Brain microvascular endothelial cell (primary cell): ENCODE measurements around the gene RARRES2.
"Not testable (repeated sequence)": the region's sequence is repeated elsewhere in the genome, so short reads cannot be mapped to it uniquely, and the experiment has no call there.

Experiments
- DNase-seq: peaks from one replicate; pipeline ENCODE4 v3.0.0-alpha.2; 2020
- H3K27ac ChIP-seq: fragments of 250-450 bp; sonication (Bioruptor Pico); 2 replicates; pipeline ENCODE4 v1.5.1; 2020; ENCODE audit warnings: mild to moderate bottlenecking, moderate library complexity
- H3K27me3 ChIP-seq: fragments of 250-450 bp; sonication (Bioruptor Pico); replicated peaks from 2 replicates; pipeline ENCODE4 v1.5.1; 2020; ENCODE audit warnings: mild to moderate bottlenecking
- H3K36me3 ChIP-seq: fragments of 250-450 bp; sonication (Bioruptor Pico); replicated peaks from 2 replicates; pipeline ENCODE4 v1.5.1; 2020; ENCODE audit warnings: mild to moderate bottlenecking
- H3K4me3 ChIP-seq: 2 replicates; pipeline ENCODE4 v1.5.1; 2011; ENCODE audit warnings: low read depth, mild to moderate bottlenecking, control low read depth, low read length, moderate library complexity
- in situ Hi-C: cut with HindIII; loops from 2 replicates; pipeline ENCODE4 v1.10.0; 2017; ENCODE audit warnings: low sequenced_read_pairs, low pct_ligation_motif_present
- TF ChIP-seq, protein P1 (sequence below): IDR thresholded peaks from 2 replicates; pipeline ENCODE4 v1.5.1; 2011; ENCODE audit warnings: low read depth, mild to moderate bottlenecking, moderate library complexity, low read length, control low read depth, inconsistent platforms; ENCODE audit errors: missing control alignments

Gene RARRES2

DNA sequence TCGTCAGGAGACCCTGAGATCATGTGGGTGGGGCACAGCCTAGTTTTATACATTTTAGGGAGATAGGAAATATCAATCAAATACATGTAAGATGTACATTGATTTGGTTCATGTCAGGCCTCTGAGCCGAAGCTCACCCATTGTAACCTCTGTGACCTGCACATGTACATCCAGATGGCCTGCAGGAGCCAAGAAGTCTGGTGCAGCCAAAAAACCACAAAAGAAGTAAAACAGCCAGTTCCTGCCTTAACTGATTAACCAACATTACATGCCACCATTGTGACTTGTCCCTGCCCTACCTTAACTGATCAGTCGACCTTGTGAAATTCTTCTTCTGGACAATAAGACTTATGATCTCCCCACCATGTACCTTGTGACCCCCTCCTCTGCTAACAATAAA lies 34.3 kb downstream of the RARRES2 start:
- H3K27me3 ChIP-seq = no peaks in the 10 kb centered on the region
- no peak for DNase-seq
- no peak overlapping the region for H3K4me3 ChIP-seq
- no peak overlapping the region for H3K27ac ChIP-seq
- in situ Hi-C loops = no loop called here
- TF ChIP-seq, protein P1, sequence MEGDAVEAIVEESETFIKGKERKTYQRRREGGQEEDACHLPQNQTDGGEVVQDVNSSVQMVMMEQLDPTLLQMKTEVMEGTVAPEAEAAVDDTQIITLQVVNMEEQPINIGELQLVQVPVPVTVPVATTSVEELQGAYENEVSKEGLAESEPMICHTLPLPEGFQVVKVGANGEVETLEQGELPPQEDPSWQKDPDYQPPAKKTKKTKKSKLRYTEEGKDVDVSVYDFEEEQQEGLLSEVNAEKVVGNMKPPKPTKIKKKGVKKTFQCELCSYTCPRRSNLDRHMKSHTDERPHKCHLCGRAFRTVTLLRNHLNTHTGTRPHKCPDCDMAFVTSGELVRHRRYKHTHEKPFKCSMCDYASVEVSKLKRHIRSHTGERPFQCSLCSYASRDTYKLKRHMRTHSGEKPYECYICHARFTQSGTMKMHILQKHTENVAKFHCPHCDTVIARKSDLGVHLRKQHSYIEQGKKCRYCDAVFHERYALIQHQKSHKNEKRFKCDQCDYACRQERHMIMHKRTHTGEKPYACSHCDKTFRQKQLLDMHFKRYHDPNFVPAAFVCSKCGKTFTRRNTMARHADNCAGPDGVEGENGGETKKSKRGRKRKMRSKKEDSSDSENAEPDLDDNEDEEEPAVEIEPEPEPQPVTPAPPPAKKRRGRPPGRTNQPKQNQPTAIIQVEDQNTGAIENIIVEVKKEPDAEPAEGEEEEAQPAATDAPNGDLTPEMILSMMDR = no peak
- H3K36me3 ChIP-seq = no peaks in the 10 kb centered on the region

DNA sequence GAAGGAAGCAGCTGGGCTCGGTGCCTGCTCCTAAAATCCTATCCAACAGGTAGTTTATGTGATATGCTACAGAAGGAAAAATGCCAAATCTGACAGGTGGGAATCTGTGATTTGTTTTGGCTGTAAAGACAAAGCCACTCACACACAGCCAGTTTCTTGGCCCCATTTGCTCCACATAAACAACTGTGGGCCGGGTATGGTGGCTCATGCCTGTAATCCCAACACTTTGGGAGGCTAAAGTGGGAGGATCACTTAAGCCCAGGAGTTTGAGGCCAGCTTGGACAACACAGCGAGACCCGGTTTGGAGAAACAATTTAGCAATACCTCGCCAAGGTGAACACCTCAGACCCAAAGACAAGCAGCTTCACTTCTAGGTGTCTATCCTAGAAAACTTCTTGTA lies 35.1 kb downstream of the RARRES2 start:
- H3K27ac ChIP-seq, DNase-seq, H3K27me3 ChIP-seq, H3K36me3 ChIP-seq, in situ Hi-C loops, H3K4me3 ChIP-seq: not testable (repeated sequence)

DNA sequence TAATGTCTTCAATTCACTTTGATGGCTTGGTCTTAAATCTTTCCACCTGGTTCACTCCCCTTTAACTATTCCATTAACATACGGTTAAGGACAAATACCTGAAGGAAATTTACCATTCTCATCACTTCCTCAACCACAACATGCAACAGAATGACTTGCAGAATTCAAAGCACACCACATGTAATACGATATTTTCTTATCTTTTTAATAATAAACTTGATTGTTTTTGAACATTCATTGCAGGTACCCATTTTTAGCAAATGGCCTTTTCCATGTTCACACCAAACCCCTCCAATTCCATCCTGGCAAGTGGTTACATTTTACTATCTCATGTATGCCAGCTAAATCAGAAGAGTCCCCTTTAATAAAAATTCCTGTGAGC lies 35.5 kb downstream of the RARRES2 start:
- H3K4me3 ChIP-seq, H3K27me3 ChIP-seq, H3K36me3 ChIP-seq, DNase-seq, in situ Hi-C loops, H3K27ac ChIP-seq: not testable (repeated sequence)

DNA sequence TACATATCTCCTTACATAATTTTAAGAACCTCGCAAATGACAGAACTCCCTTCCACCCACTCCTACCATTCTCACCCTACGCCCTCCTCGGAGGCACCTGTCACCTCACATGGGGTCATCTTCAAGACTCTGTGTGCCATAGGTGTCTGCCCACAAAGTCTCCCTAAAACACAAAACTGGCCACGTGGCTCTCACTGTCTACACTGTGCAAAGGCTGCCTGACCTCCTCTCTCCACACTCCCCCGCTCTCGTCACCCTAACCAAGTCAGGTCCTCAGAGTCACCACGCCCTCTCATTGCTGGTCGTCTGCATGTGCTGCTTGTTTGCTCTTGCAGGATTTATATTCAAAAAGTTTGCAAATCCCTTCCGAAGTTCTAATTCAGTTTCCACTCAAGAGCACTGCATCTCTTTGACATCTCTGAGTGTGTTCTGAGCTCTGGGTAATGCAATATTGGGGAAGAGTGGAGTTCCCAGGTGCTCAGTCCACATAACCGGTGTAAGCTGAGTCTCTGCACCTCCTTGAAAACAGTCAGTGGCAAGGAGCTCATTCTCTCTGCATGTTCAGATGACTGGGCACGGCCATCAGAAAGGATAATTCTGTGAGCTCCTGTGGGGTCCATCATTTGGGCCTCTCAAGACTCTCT lies 36.0 kb downstream of the RARRES2 start:
- in situ Hi-C loops, H3K27ac ChIP-seq, H3K36me3 ChIP-seq, H3K27me3 ChIP-seq, H3K4me3 ChIP-seq, DNase-seq: not testable (repeated sequence)

DNA sequence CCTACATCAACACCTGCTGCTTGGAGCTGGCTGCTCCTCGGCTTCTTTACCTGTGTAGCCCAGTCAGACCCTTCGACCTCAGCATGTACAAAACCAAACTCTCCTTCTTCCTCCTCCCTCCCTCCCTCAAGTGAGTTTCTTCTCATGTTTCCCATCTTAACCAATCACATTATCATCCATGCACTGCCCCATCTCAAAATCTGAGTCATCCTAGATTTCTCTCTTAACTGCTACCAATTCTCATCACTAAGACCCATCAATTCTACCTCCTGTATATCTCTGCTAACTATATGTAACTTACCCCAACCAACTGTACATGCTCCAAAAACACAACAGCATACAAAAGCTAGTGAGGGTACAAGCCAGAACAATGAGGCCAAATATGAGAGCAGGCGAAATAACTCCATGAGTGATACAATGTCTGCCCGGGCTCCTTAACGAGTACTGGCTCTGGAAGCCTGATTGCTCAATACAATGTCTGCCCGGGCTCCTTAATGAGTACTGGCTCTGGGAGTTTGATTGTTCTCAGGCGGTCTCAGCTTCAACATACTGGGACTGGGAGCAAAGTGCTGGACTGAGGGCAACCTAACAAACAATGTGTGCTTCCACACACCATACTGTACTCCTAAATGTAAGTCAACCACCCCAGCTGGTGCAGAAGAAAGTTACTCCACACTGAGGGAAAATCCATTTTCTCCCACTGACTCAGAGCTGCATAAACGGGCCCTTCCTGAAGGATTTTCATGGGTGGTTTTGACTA lies 36.8 kb downstream of the RARRES2 start:
- H3K27ac ChIP-seq, DNase-seq, H3K27me3 ChIP-seq, in situ Hi-C loops, H3K36me3 ChIP-seq, H3K4me3 ChIP-seq: not testable (repeated sequence)

DNA sequence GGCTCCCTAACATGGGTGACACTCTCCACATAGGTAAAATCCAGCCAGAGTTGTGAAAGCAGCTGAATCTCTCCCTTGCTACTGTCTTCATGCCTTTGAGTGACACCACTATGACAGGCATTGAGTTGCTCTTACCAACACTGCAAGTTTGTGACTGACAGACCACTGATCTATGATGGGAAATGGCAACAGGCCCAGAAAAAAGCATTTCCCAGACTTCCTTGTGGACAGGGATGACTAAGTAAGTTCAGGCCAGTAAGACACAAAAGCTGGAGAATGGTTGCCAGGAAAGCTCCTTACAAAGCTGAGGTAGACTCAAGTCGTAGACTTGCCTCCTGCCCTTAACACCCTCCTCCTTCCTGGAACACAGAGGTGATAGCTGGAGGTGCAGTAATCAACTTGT lies 38.5 kb downstream of the RARRES2 start:
- in situ Hi-C loops = not testable (repeated sequence)

DNA sequence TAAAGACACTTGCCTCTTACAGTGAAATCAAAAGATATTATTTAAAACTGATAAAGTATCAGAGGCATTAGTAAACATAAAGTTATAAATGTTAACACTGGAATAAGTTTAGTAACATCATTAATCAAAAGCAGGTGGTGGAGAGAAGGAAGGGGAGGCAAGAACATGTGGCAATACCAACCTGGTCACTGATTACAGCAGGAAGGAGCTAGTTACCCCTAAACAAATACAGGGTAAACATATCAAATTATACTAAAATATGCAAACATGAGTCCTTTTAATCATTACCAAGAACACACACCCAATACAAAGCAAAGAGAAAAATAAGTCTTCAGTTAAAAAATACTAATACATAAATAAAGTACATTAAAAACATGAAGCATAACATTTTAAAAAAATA lies 43.5 kb downstream of the RARRES2 start:
- H3K27me3 ChIP-seq, in situ Hi-C loops, H3K4me3 ChIP-seq, H3K36me3 ChIP-seq, H3K27ac ChIP-seq, DNase-seq: not testable (repeated sequence)

More for the DNA sequence above, 38.5 kb downstream of the RARRES2 start:
- not testable (repeated sequence) for H3K27me3 ChIP-seq, H3K4me3 ChIP-seq, DNase-seq, H3K27ac ChIP-seq, H3K36me3 ChIP-seq

DNA sequence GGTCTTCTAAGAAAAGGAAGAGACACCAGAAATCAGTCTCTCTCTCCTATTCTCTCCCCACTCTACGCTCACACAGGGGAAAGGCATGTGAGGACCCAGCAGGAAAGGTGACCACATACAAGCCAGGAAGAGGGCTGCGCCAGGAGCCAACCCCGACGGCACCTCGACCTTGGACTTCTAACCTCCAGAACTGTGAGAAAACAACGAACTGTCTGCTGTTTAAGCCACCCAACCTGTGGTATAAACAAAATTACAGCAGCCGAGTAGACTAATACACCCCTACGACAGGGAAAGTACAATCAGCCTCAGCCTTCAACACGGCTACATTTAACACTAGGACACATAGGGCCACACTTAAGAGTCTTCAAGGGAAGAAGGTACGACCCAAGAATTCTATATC lies 44.6 kb downstream of the RARRES2 start:
- H3K36me3 ChIP-seq, DNase-seq, H3K27ac ChIP-seq, H3K4me3 ChIP-seq, H3K27me3 ChIP-seq, in situ Hi-C loops: not testable (repeated sequence)

DNA sequence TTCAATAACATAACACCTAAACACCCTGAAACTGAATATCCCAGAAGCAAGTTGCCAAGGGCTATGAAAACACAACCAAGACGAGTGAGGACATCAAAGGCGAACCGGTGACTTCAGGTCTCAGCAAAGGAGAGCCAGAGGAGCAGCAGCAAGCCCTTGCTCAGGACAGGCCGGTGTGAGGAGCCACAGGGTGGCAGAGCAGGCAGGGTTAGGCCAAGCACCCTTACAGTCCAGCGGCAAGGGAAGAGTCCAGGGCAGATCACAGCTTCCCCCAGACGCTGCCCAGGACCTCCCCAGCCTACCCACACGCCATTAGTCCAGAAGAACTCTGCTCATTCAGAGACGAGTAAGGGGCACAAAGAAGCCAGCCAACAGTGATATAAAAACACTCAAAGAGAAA lies 45.8 kb downstream of the RARRES2 start:
- DNase-seq, in situ Hi-C loops: not testable (repeated sequence)

DNA sequence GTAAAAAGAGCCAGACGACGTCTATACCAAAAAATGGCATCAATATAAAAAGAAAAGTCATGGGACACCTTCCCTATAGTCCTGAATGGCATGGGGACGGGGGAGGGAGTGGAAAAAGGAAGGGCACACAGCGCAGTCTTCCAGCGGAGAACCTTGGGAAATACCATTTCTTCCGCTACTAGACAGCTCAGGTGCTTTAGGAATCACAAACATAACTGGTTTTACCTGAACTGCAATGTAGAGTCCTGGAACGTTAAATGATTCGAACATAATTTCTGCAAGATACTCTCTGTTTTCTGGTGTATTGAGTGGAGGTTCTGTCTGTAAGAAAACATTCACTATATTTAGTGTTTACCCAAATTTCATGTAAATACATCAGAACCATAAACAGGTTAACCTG lies 46.4 kb downstream of the RARRES2 start:
- H3K27ac ChIP-seq, H3K27me3 ChIP-seq, H3K36me3 ChIP-seq, DNase-seq, in situ Hi-C loops, H3K4me3 ChIP-seq: not testable (repeated sequence)

More for the DNA sequence above, 45.8 kb downstream of the RARRES2 start:
- not testable (repeated sequence) for H3K27me3 ChIP-seq, H3K4me3 ChIP-seq, H3K27ac ChIP-seq, H3K36me3 ChIP-seq

DNA sequence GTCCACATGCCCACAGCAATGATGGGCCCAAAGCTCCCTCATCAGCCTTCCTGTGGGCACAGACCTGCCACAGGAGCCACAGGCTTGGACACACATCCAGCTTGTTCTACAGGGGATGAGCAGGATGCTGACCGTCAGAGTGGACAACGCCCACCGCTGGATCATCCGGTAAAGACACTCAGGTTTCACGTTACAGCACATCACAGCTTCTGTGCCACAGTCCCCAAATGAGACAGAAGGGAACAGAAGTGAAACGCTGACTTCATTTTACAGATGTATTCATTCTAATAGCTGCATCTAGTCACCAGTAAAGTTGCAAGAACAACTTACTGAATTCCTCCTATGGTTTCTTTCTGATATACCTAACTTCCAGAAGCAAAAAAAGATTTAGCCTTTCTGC lies 51.1 kb downstream of the RARRES2 start:
- DNase-seq, H3K27me3 ChIP-seq, H3K4me3 ChIP-seq, H3K36me3 ChIP-seq, H3K27ac ChIP-seq, in situ Hi-C loops: not testable (repeated sequence)

DNA sequence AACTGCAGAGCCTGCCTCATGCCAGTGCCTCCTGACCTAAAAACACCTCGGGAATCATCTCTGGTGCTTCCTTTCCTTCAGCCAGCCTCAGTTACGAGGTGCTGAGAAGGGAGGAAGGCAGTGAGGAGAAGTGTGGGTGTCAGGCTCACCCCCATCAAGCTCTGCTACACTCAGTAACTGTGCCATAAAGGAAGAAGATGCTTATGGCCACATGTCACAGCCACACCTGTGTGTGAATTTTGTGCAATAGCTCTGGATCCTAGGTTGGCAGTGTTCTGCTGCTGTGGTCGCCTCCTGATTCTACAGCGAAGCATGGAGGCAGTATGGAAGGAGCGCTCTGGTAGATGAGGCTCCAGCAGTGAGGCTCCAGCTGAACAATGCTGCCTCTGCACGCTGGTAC lies 52.6 kb downstream of the RARRES2 start:
- H3K27me3 ChIP-seq, in situ Hi-C loops, H3K27ac ChIP-seq, H3K36me3 ChIP-seq, H3K4me3 ChIP-seq, DNase-seq: not testable (repeated sequence)
